Measurements from ENCODE around the gene PRSS57. TPM values are rescaled to one million over a fixed set of nuclear protein-coding genes. Genes with fewer than 3 reads are reported as not detected.
"Not testable (repeated sequence)": the region's sequence is repeated elsewhere in the genome, so short reads cannot be mapped to it uniquely, and the experiment has no call there.

PRSS57 gene
- total RNA-seq, 2 experiments from 2014 or later, result not detected

DNA sequence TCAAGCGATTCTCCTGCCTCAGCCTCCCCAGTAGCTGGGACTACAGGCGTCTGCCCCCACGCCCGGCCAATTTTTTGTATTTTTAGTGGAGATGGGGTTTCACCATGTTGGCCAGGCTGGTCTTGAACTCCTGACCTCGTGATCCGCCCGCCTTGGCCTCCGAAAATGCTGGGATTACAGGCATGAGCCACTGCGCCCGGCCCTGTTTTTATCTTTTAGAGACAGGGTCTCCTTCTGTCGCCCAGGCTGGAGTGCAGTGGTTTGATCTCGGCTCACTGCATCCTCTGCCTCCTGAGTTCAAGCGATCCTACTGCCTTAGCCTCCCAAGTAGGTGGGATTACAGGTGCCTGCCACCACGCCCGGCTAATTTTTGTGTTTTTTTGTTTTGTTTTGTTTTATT is 3.3 kb upstream of the PRSS57 start:
- H3K4me1 Mint-ChIP-seq; H3K4me3 Mint-ChIP-seq; ATAC-seq (ENCODE audit: low read depth); H3K9me3 Mint-ChIP-seq; POLR2A ChIA-PET; DNase-seq; H3K36me3 Mint-ChIP-seq; H3K27ac Mint-ChIP-seq: not testable (repeated sequence)
- peaks cover 26% of the 10 kb centered on the region for H3K27me3 Mint-ChIP-seq

DNA sequence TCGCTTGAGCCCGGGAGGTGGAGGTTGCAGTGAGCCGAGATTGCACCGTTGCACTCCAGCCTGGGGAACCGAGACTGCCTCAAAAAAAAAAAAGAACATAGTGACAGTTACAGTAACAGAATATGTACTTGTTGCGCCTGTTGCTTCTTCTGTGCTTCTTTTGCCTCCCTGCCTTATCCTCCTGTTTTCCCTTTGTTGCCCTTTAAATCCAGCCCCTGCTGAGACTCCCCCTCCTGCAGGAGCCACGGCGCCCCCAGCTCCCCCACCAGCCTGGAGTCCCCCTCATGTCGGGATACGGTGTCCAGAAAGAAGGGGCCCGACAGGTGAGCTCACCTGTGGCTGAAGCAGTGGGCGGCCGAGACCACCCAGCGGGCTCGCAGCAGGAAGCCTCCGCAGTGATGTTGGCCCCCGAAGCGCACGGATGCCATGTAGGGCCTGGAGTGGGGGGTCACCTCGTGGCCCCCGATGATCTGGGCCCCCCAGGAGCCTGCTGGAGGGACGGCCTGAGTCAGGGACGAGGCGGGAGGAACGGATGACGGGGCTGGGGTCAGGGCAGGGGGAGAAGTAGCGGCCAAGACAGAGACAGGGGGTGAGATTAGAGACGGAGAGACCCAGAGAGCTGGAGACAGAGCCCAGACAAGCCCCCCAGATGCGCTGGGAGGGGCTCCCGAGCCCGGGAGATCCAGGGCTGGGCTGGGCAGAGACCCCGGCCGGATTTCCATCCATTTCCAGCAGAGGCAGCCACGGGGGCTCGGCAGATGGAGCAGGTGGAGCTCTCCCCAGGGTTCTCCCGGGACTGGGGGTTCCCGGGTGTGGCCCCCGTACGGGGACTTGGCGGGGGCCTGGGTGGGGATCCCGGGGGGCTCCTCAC is 536 bp downstream of the PRSS57 start:
- H3K4me3 Mint-ChIP-seq, result no peak overlapping the region
- H3K36me3 Mint-ChIP-seq, result no peaks in the 10 kb centered on the region
- H3K9me3 Mint-ChIP-seq, result no peaks in the 10 kb centered on the region
- no peak overlapping the region for H3K27ac Mint-ChIP-seq
- DNase-seq, result no peak
- ATAC-seq (ENCODE audit: low read depth), result no peak
- POLR2A ChIA-PET, result no interaction called here
- H3K4me1 Mint-ChIP-seq, result no peaks in the 10 kb centered on the region
- H3K27me3 Mint-ChIP-seq, result peaks cover 20% of the 10 kb centered on the region

DNA sequence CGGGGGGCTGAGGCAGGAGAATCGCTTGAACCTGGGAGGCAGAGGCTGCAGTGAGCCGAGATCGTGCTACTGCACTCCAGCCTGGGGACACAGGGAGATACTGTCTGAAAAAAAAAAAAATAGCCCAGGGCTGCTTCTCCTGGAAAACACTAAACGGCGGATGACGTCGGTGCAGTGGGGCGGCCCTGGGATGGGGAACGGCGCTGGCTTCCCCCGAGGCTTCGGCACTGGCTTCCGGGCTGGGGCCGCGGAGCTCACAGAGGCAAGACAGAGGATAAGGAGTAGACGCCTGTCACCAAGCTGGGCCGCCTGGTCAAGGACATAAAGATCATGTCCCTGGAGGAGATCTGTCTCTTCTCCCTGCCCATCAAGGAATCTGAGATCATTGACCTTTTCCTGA is 5.0 kb downstream of the PRSS57 start:
- ATAC-seq (ENCODE audit: low read depth) (no peak), DNase-seq (no peak)
- no peaks in the 10 kb centered on the region for H3K9me3 Mint-ChIP-seq
- H3K4me1 Mint-ChIP-seq, result no peaks in the 10 kb centered on the region
- H3K27me3 Mint-ChIP-seq, result peaks cover 8% of the 10 kb centered on the region
- H3K36me3 Mint-ChIP-seq, result no peaks in the 10 kb centered on the region
- H3K27ac Mint-ChIP-seq, result no peak overlapping the region
- POLR2A ChIA-PET, result no interaction called here
- no peak overlapping the region for H3K4me3 Mint-ChIP-seq

DNA sequence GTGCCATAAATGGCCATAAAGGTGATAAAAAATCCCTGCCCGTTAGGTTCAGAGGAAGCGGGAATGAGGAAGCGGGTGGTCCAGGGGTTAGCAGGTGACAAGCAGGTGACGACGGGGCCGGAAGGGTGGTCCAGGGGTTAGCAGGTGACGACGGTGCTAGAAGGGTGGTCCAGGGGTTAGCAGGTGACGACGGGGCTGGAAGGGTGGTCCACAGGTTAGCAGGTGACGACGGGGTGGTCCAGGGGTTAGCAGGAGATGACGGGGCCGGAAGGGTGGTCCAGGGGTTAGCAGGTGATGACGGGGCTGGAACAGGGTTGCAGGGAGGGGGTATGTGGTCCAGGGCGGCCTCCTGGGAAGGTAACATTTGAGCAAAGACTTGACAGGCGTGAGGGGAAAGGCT is 6.3 kb downstream of the PRSS57 start:
- H3K36me3 Mint-ChIP-seq, result no peaks in the 10 kb centered on the region
- H3K9me3 Mint-ChIP-seq, result no peaks in the 10 kb centered on the region
- peaks cover 3% of the 10 kb centered on the region for H3K27me3 Mint-ChIP-seq
- ATAC-seq (ENCODE audit: low read depth) (no peak), DNase-seq (no peak)
- no peak overlapping the region for H3K27ac Mint-ChIP-seq
- POLR2A ChIA-PET, result no interaction called here
- no peaks in the 10 kb centered on the region for H3K4me1 Mint-ChIP-seq
- H3K4me3 Mint-ChIP-seq, result no peak overlapping the region

DNA sequence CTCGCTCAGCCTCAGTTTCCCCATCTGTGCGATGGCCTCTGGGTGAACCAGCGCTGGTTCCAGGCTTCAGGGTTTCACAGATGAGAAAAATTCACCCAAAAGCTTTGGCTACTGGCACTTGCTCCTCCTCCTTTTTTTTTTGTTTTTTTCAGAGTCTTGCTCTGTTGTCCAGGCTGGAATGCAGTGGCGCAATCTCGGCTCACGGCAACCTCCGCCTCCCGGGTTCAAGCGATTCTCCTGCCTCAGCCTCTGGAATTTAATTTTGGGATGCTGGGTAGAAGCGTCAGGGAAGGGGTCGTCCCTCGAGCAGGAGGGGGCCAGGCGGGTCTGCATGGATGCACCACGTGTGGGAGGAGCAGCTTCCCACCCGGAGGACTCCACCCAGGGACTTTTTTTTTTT is 7.0 kb downstream of the PRSS57 start:
- POLR2A ChIA-PET, result no interaction called here
- DNase-seq (no peak), ATAC-seq (ENCODE audit: low read depth) (no peak)
- Mint-ChIP-seq H3K9me3 (no peaks in the 10 kb centered on the region), H3K27ac (no peak overlapping the region), H3K4me1 (no peaks in the 10 kb centered on the region), H3K4me3 (no peak overlapping the region), H3K27me3 (peaks cover 3% of the 10 kb centered on the region), H3K36me3 (no peaks in the 10 kb centered on the region)

DNA sequence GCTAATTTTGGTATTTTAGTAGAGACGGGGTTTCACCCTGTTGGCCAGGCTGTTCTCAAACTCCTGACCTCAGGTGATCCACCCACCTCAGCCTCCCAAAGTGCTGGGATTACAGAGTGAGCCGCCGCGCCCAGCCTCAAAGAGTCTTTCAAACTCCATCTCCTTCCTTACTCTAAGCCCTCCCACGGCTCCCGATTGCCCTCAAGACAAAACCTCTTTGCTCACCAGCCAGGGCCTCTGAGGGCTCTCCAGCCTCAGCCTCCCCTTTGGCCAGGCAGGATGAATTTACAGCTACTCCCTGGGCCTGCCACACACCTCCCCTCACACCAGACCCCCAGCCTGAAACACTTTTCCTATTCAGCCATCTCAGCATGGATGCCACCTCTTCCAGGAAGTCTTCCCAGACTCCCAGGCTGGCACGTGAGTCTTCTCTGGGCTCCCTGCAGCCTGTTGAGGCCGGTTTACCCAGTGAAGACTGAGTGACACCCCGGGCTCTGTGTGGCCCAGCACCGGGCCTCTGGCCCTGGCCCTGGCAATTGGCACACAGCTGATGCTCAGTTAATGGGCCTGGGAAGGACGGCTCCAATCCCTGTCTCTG is 7.6 kb downstream of the PRSS57 start:
- H3K36me3 Mint-ChIP-seq, result no peaks in the 10 kb centered on the region
- POLR2A ChIA-PET, result no interaction called here
- H3K4me1 Mint-ChIP-seq, result no peaks in the 10 kb centered on the region
- DNase-seq (no peak), ATAC-seq (ENCODE audit: low read depth) (no peak)
- H3K27me3 Mint-ChIP-seq, result peaks cover 3% of the 10 kb centered on the region
- no peaks in the 10 kb centered on the region for H3K9me3 Mint-ChIP-seq
- H3K4me3 Mint-ChIP-seq, result no peak overlapping the region
- H3K27ac Mint-ChIP-seq, result no peak overlapping the region

DNA sequence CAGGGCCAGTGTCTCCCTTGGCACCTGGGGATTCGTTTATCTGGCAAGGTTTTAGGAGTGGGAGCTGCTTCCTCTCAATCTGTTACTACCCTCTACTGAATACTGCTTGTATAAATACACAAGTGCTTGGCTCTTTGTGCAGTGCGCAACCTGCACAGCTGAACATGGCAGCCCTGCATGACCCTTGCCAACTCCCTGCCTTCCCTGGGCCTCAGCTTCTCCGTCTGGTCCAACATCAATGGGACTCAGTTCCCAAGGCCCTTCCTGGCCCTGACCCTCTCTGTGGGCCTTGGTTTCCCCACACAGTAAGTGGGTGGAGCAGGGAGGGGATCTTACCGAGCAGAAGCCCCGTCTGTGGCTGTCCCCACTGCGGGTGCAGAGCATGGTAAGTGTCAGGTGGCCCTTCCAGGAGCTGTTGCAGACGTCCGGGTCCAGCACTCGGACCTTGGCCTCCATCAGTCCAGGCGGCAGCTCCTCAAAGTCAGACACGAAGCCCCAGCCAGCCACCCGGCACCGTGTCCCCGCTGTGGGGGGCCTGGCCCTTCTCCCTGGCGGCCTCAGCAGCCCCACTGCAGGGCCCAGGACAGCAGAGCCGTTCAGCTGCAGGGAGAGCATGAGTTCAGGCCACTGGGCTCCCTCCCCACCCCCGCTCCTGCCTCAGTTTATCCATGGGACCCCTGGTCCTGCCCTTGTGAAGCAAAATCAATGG is 8.5 kb downstream of the PRSS57 start:
- POLR2A ChIA-PET, result no interaction called here
- H3K27me3 Mint-ChIP-seq, result peaks cover 3% of the 10 kb centered on the region
- H3K4me1 Mint-ChIP-seq, result no peaks in the 10 kb centered on the region
- DNase-seq (no peak), ATAC-seq (ENCODE audit: low read depth) (no peak)
- H3K9me3 Mint-ChIP-seq, result no peaks in the 10 kb centered on the region
- no peaks in the 10 kb centered on the region for H3K36me3 Mint-ChIP-seq
- no peak overlapping the region for H3K27ac Mint-ChIP-seq
- H3K4me3 Mint-ChIP-seq, result no peak overlapping the region

DNA sequence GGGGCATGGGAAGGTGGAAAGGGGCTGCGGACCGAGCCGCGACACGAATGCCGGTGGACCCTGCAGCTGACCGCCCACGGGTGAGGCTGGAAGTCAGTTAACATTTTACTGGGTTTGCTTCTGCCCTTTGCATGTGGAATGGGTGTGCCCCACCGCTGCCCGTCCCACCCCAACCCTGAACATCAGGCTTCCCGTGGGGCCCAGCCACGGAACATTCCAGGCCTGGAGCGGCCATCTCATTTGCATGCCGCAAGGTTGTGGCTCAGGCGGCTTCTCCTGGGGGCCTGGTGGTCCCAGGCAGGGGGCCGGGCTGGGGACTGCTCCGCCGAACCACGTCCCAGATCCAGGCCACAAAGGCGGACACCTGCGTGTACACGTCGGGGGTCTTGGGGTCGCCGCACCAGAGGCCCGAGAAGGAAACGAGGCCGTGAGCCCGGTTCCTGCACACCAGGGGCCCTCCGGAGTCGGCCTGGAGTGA is 9.8 kb downstream of the PRSS57 start:
- no peaks in the 10 kb centered on the region for H3K9me3 Mint-ChIP-seq
- peaks cover 3% of the 10 kb centered on the region for H3K27me3 Mint-ChIP-seq
- POLR2A ChIA-PET, result no interaction called here
- H3K4me3 Mint-ChIP-seq, result no peak overlapping the region
- H3K27ac Mint-ChIP-seq, result no peak overlapping the region
- DNase-seq (no peak), ATAC-seq (ENCODE audit: low read depth) (no peak)
- H3K4me1 Mint-ChIP-seq, result no peaks in the 10 kb centered on the region
- H3K36me3 Mint-ChIP-seq, result no peaks in the 10 kb centered on the region

DNA sequence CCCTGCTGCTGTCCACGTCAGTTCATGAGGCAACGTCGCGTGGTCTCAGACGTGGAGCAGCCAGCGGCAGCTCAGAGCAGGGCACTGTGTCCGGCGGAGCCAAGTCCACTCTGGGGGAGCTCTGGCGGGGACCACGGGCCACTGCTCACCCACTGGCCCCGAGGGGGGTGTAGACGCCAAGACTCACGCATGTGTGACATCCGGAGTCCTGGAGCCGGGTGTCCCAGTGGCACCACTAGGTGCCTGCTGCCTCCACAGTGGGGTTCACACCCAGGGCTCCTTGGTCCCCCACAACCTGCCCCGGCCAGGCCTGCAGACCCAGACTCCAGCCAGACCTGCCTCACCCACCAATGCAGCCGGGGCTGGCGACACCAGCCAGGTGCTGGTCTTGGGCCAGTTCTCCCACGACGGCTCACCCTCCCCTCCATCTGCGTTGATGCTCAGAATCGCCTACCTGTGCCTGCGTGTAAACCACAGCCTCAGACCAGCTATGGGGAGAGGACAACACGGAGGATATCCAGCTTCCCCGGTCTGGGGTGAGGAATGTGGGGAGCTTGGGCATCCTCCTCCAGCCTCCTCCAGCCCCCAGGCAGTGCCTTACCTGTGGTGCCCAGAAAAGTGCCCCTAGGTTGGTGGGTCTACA is 12.5 kb downstream of the PRSS57 start:
- Mint-ChIP-seq H3K9me3 (no peaks in the 10 kb centered on the region), H3K27ac (no peak overlapping the region)
- POLR2A ChIA-PET, result no interaction called here

DNA sequence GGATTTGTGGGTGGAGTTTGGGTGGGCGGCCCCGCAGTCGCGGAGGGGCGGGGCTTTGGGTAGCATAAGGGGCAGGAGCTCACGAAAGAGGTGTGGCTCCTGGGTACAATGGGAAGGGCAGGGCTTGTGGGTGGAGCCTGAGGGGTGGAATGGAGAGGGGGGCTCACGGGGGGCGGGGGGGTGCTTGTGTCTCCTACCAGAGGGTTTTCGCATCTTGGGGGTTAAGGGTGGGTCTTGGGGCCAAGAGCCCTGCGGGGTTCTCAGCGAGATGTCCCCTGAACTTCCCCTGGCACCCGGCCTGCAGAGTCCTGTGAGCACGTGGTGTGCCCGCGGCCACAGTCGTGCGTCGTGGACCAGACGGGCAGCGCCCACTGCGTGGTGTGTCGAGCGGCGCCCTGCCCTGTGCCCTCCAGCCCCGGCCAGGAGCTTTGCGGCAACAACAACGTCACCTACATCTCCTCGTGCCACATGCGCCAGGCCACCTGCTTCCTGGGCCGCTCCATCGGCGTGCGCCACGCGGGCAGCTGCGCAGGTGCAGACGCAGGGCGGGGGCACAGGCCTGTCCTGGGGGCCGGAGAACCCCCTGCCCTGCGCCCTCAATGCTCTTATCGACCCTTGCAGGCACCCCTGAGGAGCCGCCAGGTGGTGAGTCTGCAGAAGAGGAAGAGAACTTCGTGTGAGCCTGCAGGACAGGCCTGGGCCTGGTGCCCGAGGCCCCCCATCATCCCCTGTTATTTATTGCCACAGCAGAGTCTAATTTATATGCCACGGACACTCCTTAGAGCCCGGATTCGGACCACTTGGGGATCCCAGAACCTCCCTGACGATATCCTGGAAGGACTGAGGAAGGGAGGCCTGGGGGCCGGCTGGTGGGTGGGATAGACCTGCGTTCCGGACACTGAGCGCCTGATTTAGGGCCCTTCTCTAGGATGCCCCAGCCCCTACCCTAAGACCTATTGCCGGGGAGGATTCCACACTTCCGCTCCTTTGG is 13.9 kb downstream of the PRSS57 start:
- POLR2A ChIA-PET, result interaction anchor here (0.5 to 2.4 kb wide), 5 partner anchors 18 to 227 kb away, joined by 3 to 21 read pairs (median 4); partner anchors contain the start of gene RNF126
- ATAC-seq (ENCODE audit: low read depth) (no peak), DNase-seq (peak; percentile 60)
- H3K36me3 Mint-ChIP-seq, result no peaks in the 10 kb centered on the region
- H3K4me3 Mint-ChIP-seq, result peak overlapping the region; percentile 92
- H3K9me3 Mint-ChIP-seq, result no peaks in the 10 kb centered on the region
- H3K4me1 Mint-ChIP-seq, result no peaks in the 10 kb centered on the region
- H3K27ac Mint-ChIP-seq, result peak overlapping the region; percentile 95
- peaks cover 5% of the 10 kb centered on the region for H3K27me3 Mint-ChIP-seq

More for the DNA sequence above, 12.5 kb downstream of the PRSS57 start:
- Mint-ChIP-seq H3K36me3 (no peaks in the 10 kb centered on the region), H3K4me1 (no peaks in the 10 kb centered on the region), H3K4me3 (no peak overlapping the region), H3K27me3 (peaks cover 5% of the 10 kb centered on the region)
- ATAC-seq (ENCODE audit: low read depth), result no peak
- no peak for DNase-seq

DNA sequence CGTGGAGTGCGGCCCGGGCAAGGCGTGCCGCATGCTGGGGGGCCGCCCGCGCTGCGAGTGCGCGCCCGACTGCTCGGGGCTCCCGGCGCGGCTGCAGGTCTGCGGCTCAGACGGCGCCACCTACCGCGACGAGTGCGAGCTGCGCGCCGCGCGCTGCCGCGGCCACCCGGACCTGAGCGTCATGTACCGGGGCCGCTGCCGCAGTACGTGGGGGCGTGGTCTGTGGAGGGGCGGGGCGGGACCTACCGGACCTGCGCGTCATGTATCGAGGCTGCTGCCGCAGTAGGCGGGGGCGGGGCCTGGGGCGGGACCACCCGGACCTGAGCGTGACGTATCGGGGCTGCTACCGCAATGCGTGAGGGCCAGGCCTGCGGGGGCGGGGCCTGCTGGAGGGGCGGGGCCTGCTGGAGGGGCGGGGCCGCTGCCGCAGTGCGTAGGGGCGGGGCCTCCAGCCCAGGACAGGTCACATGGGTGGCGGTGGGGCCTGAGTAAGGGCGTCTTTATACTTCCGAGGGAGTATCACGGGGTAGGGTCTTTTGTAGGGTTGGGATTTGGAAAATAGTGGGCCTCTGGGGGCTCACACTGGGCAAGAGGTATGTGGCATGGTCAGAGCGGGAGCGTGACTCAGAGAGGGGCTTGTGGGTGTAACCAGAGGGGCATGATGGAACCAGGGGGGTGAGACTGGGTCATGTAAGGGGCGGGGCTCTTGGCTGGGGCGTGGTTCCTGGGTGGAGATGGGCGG is 14.8 kb downstream of the PRSS57 start:
- H3K27ac Mint-ChIP-seq, result peak overlapping the region; percentile 95
- DNase-seq, result peak; percentile 98

More for the DNA sequence above, 14.8 kb downstream of the PRSS57 start:
- H3K27me3 Mint-ChIP-seq, result peaks cover 11% of the 10 kb centered on the region
- H3K4me1 Mint-ChIP-seq, result no peaks in the 10 kb centered on the region
- ATAC-seq (ENCODE audit: low read depth), result peak; percentile 78
- peak overlapping the region; percentile 92 for H3K4me3 Mint-ChIP-seq
- POLR2A ChIA-PET, result interaction anchor here (0.9 to 2.4 kb wide), 5 partner anchors 17 to 228 kb away, joined by 3 to 21 read pairs (median 3); partner anchors contain the start of gene RNF126
- no peaks in the 10 kb centered on the region for H3K36me3 Mint-ChIP-seq
- no peaks in the 10 kb centered on the region for H3K9me3 Mint-ChIP-seq

Measured in activated naive CD8-positive, alpha-beta T cell treated with anti-CD3 and anti-CD28 coated beads, Interleukin-2, amount 10 ng/mL, durations not matched to agents 7 days and 5 days (primary cell).